Ascending aorta (tissue), 2 donors: ENCODE data around the gene FHOD3. TPM values are rescaled to one million over a fixed set of nuclear protein-coding genes. Genes with fewer than 3 reads are reported as not detected.

Experiments used
- DNase-seq, 2 donors: peaks; one replicate each; pipeline ENCODE4 v3.0.0-alpha.2; 2019; ENCODE audit warnings: low spot score in 2 of 2
- H3K27ac ChIP-seq, 2 donors: fragments of 200-600 bp; sonication (generic); one replicate each; pipeline ENCODE4 v1.5.1; 2016 to 2017; ENCODE audit warnings: mild to moderate bottlenecking in 1 of 2
- H3K27me3 ChIP-seq: fragments of 200-600 bp; sonication (generic); one replicate; pipeline ENCODE4 v1.5.1; 2017
- H3K36me3 ChIP-seq, 2 donors: fragments of 200-600 bp; sonication (generic); one replicate each; pipeline ENCODE4 v1.5.1; 2016
- H3K4me1 ChIP-seq, 2 donors: fragments of 200-600 bp; sonication (generic); one replicate each; pipeline ENCODE4 v1.5.1; 2016 to 2017; ENCODE audit warnings: mild to moderate bottlenecking in 1 of 2
- H3K4me3 ChIP-seq, 2 donors: fragments of 200-600 bp; sonication (generic); one replicate each; pipeline ENCODE4 v1.5.1; 2016 to 2017; ENCODE audit warnings: mild to moderate bottlenecking in 1 of 2
- H3K9me3 ChIP-seq, 2 donors: fragments of 200-600 bp; sonication (generic); one replicate each; pipeline ENCODE4 v1.5.1; 2016
- intact Hi-C: fragments of 100-400 bp; cut with DNase I; formaldehyde crosslinking; loops from one replicate; pipeline ENCODE4 v1.15.1; 2023
- total RNA-seq: library from RNA; depleted of rRNA; stranded (reverse); fragments of >200 nt; gene quantifications from one replicate; pipeline ENCODE4 v1.1.0, GENCODE V29; 2016
- TF ChIP-seq, protein P1 (sequence below), 3 experiments: fragments of 200-600 bp in 2 of 3; fragments of 450-650 bp in 1 of 3; sonication (generic) in 2 of 3; IDR thresholded peaks; one replicate each; pipeline ENCODE4 v1.5.1; 2016 to 2019; ENCODE audit warnings: antibody characterized with exemption in 3 of 3, mild to moderate bottlenecking in 1 of 3, moderate library complexity in 1 of 3

The FHOD3 gene
- total RNA-seq, 1 donor from 2014 or later: 12.7 TPM

DNA sequence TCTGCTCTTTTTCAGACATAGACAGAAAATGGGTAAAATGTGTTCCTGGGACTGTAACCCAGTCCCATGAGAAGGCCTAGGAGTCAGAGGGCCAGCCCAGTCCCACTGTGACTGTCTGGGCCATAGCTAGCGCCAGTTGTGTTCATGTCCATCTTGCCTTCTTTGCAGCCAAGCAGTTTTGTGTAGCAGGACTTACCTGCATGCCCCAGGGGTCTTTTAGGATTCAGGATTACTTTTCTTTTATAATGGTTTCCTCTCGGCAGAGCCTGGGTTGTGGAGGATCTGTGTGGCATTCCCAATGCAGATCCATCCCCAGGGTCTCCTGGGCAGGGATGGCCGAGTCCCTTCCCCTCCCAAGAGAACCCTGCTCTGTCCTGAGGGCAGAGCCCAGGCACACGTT lies 90.8 kb downstream of the FHOD3 start:
- DNase-seq: peak in 1 of 2 donors; percentile 18
- peaks cover 0 to 17% of the 10 kb centered on the region in 2 donors for H3K4me1 ChIP-seq
- no peak overlapping the region for H3K4me3 ChIP-seq
- H3K9me3 ChIP-seq: no peaks in the 10 kb centered on the region
- no peaks in the 10 kb centered on the region for H3K36me3 ChIP-seq
- no peaks in the 10 kb centered on the region for H3K27me3 ChIP-seq
- intact Hi-C loops: no loop called here
- TF ChIP-seq, protein P1, sequence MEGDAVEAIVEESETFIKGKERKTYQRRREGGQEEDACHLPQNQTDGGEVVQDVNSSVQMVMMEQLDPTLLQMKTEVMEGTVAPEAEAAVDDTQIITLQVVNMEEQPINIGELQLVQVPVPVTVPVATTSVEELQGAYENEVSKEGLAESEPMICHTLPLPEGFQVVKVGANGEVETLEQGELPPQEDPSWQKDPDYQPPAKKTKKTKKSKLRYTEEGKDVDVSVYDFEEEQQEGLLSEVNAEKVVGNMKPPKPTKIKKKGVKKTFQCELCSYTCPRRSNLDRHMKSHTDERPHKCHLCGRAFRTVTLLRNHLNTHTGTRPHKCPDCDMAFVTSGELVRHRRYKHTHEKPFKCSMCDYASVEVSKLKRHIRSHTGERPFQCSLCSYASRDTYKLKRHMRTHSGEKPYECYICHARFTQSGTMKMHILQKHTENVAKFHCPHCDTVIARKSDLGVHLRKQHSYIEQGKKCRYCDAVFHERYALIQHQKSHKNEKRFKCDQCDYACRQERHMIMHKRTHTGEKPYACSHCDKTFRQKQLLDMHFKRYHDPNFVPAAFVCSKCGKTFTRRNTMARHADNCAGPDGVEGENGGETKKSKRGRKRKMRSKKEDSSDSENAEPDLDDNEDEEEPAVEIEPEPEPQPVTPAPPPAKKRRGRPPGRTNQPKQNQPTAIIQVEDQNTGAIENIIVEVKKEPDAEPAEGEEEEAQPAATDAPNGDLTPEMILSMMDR (IDR thresholded peaks at IDR 0.05): no peak
- no peak overlapping the region for H3K27ac ChIP-seq

DNA sequence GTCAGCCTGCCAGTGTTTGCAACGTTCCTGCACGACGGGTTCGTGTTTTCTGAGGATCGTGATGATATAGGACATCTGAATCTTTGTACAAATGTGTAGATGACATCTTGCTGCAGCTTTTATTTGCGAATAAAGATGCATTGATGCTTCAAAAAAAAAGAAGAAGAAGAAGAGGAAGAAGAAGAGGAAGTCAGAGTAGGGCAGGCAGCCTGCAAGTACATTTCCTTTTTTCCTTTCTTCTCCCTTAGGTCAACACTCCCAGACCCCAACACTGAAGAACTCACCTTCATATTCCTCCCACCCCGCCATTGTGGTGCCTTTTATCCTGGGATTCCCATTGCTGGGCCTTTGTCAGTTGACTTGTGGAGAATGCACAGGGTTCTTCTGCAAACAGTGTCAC lies 91.5 kb downstream of the FHOD3 start:
- peaks cover 0 to 19% of the 10 kb centered on the region in 2 donors for H3K4me1 ChIP-seq
- H3K27me3 ChIP-seq: no peaks in the 10 kb centered on the region
- no peaks in the 10 kb centered on the region for H3K9me3 ChIP-seq
- peak in 1 of 2 donors; percentile 33 for DNase-seq
- no peak overlapping the region for H3K27ac ChIP-seq
- no peaks in the 10 kb centered on the region for H3K36me3 ChIP-seq
- TF ChIP-seq, protein P1 (IDR thresholded peaks at IDR 0.05): no peak
- no peak overlapping the region for H3K4me3 ChIP-seq
- intact Hi-C loops: no loop called here

DNA sequence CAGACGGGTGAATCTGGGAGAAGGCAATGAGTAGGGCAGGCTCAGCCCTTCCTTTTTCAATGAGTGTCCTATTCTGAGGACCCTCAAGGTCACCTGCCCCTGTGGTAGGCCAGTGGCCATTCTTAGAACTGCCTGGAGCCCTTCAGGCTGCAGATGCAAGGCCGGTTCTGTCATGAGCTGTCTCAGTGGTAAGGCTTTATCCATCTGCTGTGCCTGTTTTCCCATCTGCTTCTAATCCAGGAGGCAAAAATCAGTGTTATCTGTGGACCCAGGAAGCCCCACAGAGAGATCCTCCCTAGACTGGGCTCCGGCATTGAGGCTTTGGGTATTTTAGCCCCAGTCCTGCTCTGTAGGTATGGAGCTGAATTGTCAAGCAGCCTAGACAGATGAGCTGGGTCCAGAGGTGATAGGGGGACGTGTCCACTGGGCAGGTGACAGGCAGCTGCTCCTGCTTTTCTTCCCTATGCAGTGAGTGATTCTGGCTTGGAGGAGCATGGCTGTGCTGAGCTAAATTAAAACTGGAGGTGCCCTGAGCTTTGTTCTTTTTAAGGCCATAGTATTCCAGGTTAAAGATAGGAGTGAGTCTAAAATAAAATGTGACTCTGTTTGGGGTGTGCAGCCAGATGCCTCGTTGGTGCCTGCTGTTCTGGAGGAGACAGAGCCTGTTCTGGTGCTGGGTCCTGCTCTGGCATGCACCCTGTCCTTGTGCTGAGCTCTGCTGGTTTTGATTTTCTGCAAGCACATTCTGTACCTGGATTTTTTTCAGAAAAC lies 92.5 kb downstream of the FHOD3 start:
- H3K9me3 ChIP-seq: no peaks in the 10 kb centered on the region
- H3K27ac ChIP-seq: peak overlapping the region in 1 of 2 donors; percentile 8
- H3K4me3 ChIP-seq: no peak overlapping the region
- TF ChIP-seq, protein P1 (IDR thresholded peaks at IDR 0.05): no peak
- no peaks in the 10 kb centered on the region for H3K27me3 ChIP-seq
- H3K4me1 ChIP-seq: peaks cover 0 to 19% of the 10 kb centered on the region in 2 donors
- peak in 1 of 2 donors; percentile 53 for DNase-seq
- no peaks in the 10 kb centered on the region for H3K36me3 ChIP-seq
- intact Hi-C loops: no loop called here

DNA sequence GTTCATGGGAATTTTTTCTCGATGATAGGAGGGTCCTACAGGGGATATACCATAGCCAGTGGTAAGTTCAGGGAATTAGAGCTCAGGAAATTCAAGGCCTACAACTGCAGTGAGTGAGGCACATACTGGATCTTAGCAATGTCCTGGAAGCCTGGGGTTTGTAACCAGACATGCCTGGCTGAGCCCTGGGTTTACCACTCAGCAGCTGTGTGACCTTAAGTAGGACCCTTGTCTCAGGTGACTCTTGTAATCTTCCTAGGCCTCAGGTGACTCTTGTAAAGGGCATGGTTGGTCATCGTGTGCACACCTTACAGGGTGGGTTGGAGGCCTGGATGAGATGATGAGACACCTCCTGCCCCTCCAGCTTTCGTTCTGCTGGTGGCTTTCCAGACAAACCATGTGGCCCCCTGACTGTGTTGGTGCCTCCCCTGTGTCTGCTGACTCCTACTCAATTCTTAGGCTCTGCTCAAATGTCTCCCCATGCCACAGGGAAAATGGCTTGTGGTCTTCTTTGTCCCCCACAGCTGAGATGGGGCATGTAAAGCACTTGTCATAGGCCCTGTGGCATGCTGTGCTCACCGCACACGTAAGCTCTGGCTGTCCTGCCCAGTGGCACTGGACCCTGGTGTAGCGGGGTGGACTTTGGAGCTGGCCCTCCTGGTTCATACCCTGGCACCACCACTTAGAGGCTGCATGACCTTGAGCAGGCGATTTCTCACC lies 94.1 kb downstream of the FHOD3 start:
- TF ChIP-seq, protein P1 (IDR thresholded peaks at IDR 0.05): no peak
- Histone ChIP-seq H3K4me3 (no peak overlapping the region), H3K27me3 (no peaks in the 10 kb centered on the region), H3K9me3 (peaks cover 0 to 10% of the 10 kb centered on the region in 2 donors), H3K27ac (peak overlapping the region; percentile 73 to 74), H3K4me1 (peaks cover 0 to 19% of the 10 kb centered on the region in 2 donors), H3K36me3 (no peaks in the 10 kb centered on the region)
- DNase-seq: peak in 1 of 2 donors; percentile 43
- intact Hi-C loops: no loop called here

DNA sequence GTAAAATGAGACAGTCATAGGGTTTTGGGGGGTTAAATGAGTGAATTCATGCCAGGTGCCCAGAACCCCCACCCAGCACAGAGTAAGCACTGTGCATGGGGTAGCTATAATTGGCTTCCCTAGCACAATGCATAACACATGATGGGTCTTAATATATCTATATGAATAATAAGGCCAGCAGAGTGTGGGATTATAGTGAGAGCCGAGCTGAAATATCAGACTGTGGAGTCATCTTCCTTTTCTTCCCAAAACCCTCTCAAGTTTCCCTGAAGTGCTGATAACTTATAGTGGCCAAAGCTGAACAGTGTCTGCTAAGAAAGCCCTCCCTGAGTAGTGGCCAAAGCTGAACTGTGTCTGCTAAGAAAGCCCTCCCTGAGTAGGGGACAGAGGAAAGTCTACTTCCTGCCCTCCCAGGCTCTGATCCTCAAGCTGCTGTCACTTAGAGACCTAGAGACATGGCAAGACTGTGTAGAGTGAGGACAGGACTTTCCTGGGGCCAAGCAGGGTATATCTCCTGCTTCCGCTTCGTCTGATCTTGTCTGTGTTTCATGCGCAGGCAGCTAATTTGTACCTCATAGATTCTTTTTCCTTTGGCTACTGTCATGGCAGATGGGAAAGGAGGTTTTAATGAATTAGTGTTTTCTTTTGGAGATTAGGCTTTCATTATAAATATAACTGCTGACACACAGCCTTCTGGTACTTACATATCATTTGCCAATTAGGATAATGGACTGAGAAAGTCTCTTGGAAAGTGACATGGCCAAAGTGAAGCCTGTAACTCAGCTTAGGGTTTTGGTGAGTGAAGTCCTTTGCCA lies 94.9 kb downstream of the FHOD3 start:
- no peaks in the 10 kb centered on the region for H3K27me3 ChIP-seq
- H3K27ac ChIP-seq: peak overlapping the region; percentile 73 to 74
- TF ChIP-seq, protein P1 (IDR thresholded peaks at IDR 0.05): no peak
- intact Hi-C loops: no loop called here
- no peaks in the 10 kb centered on the region for H3K36me3 ChIP-seq
- no peak overlapping the region for H3K4me3 ChIP-seq
- H3K4me1 ChIP-seq: peaks cover 0 to 19% of the 10 kb centered on the region in 2 donors
- peak in 1 of 2 donors; percentile 39 for DNase-seq
- H3K9me3 ChIP-seq: peaks cover 0 to 11% of the 10 kb centered on the region in 2 donors
